HG03280 (cell line): Measurements from ENCODE around the gene KCNJ6.

Source experiments
- ATAC-seq: cut with Tn5 transposase; IDR thresholded peaks from one replicate; pipeline ENCODE4 v1.9.1; 2021; ENCODE audit warnings: mild to moderate bottlenecking, moderate library complexity; ENCODE audit not compliant: unreplicated experiment

KCNJ6 gene

DNA sequence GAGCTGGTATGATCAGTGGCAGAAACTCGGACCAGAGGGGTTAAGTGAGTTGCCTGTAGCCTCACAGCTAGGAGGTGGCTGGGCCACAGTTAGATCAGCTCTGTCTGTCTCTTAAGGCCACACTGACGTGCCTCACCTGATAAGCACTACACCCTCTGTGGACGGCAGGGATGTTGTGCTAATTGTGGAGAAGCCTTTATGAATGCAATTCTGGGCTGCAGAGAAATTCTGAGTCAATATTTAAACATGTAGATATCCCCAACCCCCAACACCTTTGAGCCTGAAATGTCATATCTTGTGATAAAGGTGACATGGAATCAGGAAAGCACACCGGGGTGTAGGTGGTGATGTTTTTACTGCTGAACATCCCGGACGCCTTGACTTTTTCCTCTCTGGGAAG, 88.3 kb downstream of the KCNJ6 start:
- no peak for ATAC-seq

DNA sequence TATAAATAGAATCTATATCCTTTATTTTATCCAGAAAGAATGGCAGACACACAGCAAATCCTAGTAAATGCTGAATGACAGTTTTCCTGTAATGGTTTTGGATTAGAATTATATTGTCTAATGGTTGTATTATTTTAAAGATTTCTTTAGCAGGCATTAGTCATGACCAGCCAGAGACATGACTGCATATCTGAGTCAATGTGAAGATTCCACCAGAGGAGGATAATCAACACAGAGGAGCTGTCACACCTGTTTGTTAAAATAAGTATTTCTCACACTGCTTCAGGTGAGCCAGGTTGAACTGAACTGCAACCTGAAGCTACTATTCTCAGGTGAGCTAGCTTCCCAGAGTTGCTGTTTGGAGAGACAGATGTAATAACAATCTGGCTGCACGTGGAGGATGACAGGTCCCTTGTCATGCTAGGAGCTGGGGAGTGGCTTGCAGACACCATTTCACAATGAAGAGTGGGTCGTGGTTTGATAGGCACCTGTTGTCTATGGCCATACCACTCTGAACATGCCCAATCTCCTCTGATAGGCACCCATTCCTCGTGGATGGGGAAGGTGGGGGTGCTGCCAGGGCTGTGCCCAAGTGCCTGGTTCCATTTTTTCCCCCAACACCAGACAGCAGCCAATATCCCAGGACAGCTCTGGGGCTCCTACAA, 94.3 kb downstream of the KCNJ6 start:
- no peak for ATAC-seq

DNA sequence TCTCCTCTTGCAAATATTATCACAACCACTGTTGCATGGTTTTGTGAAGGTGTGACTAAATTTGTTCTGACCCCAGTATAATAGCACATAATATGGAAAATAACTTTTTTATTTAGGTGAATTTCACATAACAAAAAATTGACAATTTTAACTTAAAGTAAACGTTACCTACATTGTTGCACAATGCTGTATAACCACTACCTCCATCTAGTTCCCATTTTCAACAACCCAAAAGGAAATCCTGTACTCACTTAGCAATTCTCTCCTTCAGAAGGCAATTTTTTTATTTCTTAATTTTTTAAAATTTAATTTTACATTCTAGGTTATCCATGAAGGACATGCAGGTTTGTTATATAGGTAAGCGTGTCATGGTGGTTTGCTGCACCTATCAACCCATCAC, 95.2 kb downstream of the KCNJ6 start:
- no peak for ATAC-seq

DNA sequence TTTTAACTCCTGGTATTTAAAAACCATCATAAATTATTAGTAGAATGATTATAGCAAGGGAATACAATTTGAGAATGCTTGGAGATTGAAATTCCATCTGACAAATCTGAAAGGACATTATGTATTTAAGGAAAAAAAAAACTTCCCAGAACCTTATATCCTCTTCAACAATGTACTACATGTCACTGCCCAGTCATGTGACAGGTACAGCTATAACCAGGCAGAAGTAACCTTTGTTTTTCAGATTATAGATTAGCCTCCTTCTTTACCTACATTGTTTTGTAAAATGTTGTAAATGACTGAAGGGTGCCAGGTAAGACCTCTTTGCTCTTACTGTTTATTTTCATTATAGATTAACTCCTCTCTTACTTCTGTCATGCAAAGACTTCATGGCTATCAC, 96.9 kb downstream of the KCNJ6 start:
- ATAC-seq: no peak

DNA sequence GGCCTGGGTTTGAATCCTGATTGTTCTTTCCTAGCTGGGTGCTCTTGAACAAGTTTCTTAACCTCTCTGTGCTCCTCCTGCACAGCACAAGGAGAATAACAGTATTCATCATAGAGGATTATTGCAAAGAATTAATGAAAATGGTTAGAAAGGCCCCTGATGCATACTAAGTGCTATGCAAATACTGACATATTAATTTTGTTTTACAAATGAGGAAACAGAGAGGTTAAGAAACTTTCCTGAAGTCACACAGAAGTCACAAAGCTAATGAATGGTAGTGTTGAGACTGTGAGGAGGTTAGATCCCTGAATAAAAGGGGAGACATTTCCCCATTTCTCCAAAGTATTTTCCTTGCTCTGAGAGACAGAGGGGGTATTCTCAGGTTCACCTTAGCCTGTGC, 99.0 kb downstream of the KCNJ6 start:
- ATAC-seq: no peak

DNA sequence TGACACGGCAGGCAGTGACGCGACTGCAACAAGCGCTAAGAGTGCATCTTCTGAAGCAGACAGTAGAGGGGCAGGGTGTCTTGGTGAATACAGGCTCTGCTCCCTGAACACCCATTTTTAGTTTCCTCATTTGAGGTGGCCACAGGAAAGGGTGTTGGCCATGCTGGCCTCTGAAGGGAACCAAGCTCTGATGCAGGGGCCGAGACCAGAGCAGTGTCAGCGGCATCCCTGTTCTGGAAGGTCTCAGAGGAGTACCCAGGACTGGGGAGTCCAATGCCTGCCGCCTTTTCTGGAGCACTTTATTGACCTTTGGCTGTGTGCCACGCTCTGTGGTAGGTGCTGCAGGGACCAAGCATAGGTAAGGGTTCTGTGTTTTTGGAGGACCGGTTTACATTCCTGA, 100.4 kb downstream of the KCNJ6 start:
- no peak for ATAC-seq

DNA sequence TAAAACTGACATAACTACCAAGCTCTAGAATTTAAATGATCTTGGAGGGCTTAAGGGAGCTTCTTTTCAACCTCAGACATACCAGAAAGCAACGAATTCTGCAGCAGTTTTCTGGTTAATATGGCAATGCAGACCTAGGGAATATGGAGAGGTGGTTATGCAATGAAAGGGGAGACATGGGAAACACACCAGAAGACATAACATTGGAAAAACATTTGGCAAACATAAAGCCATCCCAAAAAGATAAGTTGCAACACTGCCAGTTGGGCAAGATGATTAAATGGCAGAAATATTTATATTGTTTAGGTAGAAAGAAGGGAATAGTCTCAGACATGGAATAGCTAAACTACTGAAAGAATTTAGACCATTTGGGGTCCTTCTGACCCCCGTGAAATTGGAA, 104.5 kb downstream of the KCNJ6 start:
- no peak for ATAC-seq

DNA sequence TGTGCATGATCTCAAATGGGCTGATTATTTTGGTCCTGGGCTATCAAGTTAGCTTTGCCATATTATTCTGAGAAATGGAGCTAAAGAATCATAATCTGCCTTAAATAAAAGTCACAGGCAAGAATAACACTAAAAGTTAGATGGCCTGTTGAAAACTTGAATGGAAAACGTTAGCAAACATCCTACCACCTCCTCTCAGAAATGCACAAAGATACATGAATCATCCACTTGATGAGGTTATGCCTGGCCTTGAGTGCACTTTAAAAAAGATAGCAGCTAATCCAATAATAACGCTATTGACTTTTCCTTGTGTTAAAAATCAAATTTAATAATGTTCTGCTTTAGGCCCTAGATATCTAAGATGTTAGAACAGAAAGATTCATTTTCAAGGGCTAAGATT, 108.0 kb downstream of the KCNJ6 start:
- ATAC-seq: no peak

DNA sequence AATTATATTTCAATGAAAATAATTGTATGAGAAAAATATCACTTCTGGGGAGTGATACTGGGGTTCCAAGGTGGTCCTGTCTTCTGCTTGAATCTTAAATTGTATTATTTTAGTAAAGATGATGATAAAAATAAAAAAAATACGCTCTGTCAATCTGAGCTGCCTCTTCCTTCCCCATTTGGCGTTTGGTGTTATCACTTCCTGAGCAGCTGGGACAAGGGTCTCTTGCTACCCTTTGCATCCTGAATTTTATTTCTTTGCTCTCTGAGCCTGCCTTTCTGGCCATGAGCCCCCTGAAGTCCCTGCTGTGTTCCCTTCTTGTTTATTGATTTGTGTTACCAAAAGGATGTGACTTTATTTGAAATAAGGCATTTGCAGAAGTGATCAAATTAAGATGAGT, 111.0 kb downstream of the KCNJ6 start:
- ATAC-seq: no peak

DNA sequence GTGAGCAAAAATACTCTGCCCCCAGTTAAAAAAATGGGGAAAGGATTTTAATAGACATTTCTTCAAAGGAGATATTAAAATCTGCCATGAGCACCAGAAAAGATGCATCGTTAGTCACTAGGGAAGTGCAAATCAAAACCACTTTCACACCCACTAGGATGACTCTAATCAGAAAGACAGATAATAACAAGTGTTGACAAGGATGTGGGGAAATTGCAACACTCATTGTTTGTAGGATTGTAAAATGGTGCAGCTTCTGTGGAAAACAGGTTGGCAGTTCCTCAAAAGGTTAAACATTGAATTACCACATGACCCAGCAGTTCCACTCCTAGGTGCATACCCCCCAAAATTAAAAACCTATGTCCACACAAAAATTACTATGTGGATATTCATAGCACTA, 112.3 kb downstream of the KCNJ6 start:
- no peak for ATAC-seq

DNA sequence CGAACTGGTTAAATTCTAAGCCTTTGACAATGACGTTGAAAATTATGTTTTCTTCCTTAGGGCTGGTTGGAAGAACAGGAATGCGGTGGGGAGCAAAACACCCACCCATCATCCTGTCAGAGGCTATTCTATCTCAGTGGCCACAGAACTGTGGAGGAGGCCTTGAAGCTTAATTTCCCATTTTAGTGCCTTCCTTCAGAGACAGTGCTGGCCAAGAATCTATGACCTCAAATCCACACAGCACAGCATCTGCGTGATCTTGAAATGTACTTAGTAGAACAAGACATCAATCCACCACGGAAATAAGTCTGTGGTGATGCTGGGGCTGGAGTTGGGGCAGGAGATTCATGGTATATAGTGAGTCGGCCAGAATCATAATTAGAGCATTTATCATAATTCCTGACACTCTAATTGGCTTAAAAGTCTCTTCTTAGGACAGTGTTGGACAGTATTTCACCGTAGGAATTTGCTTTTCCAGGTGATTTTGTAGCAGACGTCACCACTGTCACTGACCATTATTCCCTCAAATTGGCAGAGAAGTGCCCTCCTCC, 113.1 kb downstream of the KCNJ6 start:
- no peak for ATAC-seq

DNA sequence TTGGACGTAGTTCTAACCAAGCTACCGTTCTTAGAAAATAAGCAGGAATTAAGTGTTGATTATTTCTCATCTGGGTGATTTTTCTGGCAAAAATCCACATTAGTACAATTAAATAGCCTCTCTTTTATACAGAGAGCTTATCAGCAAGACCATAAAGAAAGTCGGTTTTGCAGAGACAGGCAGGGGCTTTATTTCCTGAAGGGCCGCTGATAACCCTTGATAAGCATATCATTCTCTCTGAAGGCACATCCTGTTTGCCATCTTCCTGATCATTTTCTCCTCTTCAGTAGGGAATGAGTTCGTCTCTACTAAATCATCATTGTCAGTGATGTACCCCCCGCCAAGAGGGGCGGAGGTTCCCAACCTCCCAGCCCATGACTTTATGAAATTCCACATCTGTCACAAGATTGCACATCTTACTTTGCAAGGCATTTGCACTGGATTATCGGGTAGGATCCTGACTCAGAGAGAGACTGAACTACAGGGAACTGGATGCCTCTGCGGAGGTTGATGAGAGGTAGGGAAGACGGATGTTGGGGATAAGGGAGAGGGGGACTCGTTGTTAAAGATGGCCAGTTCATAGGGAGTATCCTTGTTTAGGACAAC, 115.7 kb downstream of the KCNJ6 start:
- no peak for ATAC-seq

DNA sequence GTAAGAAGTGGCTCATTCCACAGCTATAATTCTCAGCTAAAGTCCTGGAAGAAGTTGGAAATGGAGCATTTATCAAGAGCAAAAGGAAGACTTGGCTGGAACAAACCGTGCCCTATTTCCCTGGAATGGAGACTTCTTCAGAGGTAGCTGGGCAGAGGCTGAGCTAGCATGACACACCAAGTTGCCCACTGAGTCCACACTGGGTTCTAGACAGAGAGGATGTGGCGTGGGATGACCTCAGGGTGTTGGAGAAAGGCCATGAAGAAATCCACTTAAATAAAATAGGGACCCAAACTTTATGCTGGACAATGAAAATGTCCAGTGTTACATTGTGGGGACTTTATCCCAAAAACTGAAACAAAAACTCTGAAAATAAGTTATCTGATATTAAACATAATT, 116.2 kb downstream of the KCNJ6 start:
- ATAC-seq: no peak

DNA sequence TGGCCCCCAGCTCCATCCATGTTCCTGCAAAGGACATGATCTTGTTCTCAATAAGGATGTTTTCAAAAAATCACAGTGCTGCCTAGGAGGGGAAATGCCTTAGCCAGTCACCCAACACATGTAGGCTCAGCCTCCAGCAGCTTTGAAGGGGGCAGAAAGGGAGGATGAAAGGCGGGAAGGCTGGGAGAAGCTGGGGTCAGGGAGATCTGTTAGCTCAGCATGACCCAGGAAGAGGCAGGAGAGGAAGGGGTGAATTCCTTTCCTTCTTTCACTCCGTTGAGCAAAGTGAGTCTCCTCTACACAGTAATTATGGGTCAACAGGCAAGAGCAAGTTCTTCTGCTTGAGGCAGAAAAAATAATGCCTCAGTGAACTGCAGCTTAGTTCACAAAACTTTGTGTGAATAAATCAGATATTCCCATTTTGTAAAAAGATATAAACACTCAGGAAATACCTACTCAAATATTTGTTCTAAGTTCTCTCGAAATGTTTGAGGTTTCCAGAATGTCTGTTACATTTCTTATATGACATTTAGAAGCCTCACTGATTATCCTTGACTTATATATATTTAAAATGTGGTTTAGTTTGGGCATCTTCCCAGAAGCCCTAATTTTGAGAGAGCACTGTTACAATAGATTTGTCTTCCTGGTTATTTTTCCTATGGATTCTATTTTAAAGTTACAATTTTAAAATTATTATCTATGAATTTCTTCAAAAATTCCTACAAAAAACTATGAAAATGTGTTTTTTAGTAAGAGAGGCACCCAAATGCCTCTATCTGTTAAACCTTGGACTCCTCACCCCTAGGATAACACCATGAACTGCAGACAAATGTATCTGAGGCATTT, 116.8 kb downstream of the KCNJ6 start:
- ATAC-seq: no peak

DNA sequence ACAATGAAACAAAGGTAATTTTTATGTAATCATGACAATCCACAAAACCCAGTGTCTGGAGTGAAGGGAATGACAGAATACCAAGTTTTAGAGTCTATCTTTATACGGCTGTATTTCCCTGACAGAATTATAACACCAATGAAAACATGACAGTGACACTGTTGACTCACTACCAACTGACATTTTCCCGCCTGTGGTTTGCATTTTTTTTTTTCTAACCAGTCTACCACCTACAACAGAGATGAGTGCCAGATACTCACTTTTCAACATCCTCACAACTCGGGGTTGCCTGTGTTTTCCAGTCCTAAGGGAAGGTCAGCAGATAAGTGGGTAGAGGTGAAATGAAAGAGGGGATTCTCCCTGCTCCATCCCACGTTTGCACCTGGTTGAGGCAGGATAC, 118.9 kb downstream of the KCNJ6 start:
- ATAC-seq: no peak

DNA sequence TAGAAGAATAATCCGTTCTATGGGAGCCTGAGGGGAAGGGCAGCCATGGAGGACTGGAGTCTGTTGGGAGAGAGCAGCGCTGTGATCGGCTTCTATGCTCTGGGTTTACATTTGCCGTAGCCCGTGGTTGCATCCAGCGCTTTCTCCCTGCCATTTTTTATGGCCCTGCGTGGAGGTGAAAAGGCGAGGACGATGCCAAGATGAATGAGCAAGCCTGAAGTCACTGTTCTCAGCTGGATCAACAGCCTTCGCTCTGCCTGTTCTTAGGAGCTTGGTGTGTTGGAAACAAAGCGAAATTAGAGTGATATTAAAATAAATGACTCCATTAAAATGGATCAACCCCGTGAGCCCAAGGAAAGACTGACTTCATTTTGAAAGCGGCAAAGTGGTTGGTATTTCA, 120.2 kb downstream of the KCNJ6 start:
- no peak for ATAC-seq

DNA sequence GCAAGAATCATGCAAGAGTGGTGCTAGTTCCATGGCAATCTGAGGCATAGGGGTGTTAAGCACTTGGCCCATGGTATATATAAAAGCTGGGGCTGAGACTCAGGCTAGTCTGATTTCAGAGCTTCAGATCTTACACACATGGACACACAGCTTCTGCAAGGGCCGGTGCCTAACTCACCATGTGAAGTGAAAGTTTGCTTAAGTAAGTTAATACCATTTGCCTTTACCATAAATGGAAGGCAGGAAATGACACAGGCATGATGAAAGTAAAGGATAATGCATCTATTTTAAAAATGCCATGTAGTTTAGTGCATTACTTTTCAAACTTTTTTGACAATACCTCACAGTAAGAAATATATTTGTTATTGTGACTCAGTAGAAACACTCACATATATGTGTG, 122.6 kb downstream of the KCNJ6 start:
- no peak for ATAC-seq

DNA sequence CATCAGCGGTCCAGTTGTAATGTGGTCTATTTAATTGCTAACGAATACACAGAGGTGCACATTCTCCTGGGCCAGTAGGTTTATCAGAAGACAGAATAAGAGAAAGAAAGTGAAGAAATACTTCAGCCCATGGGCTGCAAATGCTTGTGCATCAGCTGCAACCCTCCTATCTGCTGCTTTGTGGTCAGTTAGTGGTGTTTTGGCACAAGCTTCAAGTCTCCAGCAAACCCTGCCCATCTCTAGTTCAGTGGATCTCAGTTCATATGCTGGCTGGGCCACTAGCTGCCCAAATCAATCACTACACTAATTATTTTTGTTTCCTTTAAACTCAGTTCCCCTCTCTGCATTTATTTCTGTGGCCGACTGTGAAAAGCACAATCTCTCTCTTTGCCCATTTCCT, 124.2 kb downstream of the KCNJ6 start:
- ATAC-seq: no peak

DNA sequence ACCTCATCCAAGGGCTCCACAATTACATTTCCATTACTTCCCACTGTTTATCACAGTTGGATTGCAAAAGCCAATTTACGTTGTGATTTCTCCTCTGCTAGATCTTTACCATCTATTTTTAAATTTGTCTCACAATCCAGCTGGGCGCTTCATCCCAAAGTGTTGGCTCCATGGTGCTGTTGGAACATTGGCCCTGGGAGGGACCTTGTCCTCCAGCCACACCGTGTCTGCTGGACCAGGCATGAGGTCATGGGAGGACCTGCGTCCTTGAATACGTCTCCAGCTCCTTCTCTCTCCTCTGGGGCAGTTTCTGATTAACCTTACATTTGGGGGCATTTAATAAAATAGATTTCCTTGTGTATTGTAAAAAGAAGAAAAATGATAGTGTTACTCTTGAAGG, 125.4 kb downstream of the KCNJ6 start:
- no peak for ATAC-seq

DNA sequence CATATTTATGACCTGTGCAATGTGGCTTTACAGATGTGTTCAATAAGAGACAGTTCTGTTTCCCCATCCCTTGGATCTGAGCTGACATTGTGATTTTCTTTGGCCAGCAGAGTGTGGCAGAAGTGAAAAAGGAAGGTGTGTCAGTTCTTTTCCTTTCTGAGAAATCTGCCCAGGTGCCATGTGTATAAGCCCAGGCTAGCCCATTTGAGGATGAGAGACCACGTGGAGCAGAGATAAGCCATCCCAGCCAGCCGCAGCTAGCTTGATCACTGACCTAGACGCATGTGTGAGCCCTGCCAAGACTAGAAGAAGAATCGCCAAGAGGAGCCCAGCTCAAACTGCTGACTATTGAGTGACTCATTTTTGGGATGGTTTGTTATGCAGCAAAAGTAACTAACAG, 127.8 kb downstream of the KCNJ6 start:
- ATAC-seq: no peak

DNA sequence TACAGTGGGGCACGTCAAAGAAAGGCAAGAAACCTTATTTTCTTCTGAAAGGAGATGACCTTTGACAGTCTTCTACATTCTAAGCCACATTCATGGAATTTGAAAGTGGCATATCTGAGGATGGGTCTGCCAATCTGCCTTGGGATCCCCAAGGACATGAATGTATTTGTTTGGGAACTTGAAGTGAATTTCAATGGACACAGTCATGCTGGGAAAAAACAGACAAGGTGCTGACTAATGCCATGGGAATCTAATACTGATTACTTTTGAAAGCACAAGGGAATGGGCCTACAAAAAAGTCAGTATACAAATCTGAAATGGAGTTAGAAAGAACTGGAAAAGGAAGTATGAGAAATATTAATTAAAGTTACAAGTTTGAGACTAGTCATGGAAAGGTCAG, 128.8 kb downstream of the KCNJ6 start:
- no peak for ATAC-seq
